GM06990 (cell line): ENCODE measurements around the gene NLRP14.
A peak's percentile ranks its signal among the peaks of the same experiment; 100 is the strongest.

Experiments used
- DNase-seq: peaks from one replicate; pipeline ENCODE4 v3.0.0-alpha.2; 2011; ENCODE audit not compliant: insufficient read length; ENCODE audit errors: extremely low read depth
- H3K27me3 ChIP-seq: replicated peaks from 2 replicates; pipeline ENCODE4 v1.6.0; 2011; ENCODE audit warnings: low read length; ENCODE audit not compliant: control insufficient read depth, insufficient read depth
- H3K36me3 ChIP-seq: 2 replicates; pipeline ENCODE4 v1.5.1; 2011; ENCODE audit warnings: low read length; ENCODE audit not compliant: control insufficient read depth, insufficient read depth
- H3K4me3 ChIP-seq: replicated peaks from 2 replicates; pipeline ENCODE4 v1.5.1; 2011; ENCODE audit warnings: low read depth, mild to moderate bottlenecking, control low read depth, low read length
- CTCF ChIP-seq: IDR thresholded peaks from 2 replicates; pipeline ENCODE4 v1.5.1; 2011; ENCODE audit warnings: low read length, control low read depth, mild to moderate bottlenecking, inconsistent platforms; ENCODE audit not compliant: insufficient read depth, poor library complexity, severe bottlenecking

Gene NLRP14

GRCh38 chr11:7098235-7098832, 78.1 kb downstream of the NLRP14 start:
- Histone ChIP-seq H3K36me3 (no peaks in the 10 kb centered on the region), H3K27me3 (no peaks in the 10 kb centered on the region; the same call in 1 of the 2 replicates), H3K4me3 (no peak overlapping the region)
- DNase-seq: no peak
- peak; percentile 52 for TF ChIP-seq CTCF

- no peak for DNase-seq
- Histone ChIP-seq H3K27me3 (no peaks in the 10 kb centered on the region), H3K4me3 (no peak overlapping the region), H3K36me3 (no peaks in the 10 kb centered on the region)
- no peak for TF ChIP-seq CTCF
Observed at GRCh38 chr11:7115780-7116179, 95.5 kb downstream of the NLRP14 start.

- Histone ChIP-seq H3K27me3 (no peaks in the 10 kb centered on the region), H3K4me3 (no peak overlapping the region), H3K36me3 (no peaks in the 10 kb centered on the region)
- DNase-seq: no peak
- TF ChIP-seq CTCF: no peak
Observed at GRCh38 chr11:7116370-7116769, 96.1 kb downstream of the NLRP14 start.
